Prostate gland (tissue), 2 donors: ENCODE measurements around the gene CNTN4.

Experiments
- POLR2A ChIP-seq: fragments of 450-650 bp; IDR thresholded peaks from one replicate; pipeline ENCODE4 v1.6.1; 2016; ENCODE audit warnings: antibody characterized with exemption, mild to moderate bottlenecking
- POLR2AphosphoS5 ChIP-seq: sonication (generic); formaldehyde crosslinking; IDR thresholded peaks from one replicate; pipeline ENCODE4 v1.6.1; 2017; ENCODE audit warnings: antibody characterized with exemption
- TF ChIP-seq, protein P1 (sequence below), 4 experiments: fragments of 200-600 bp in 2 of 4; fragments of 450-650 bp in 2 of 4; sonication (generic) in 2 of 4; IDR thresholded peaks; 1 replicate in 3 of 4; 2 replicates in 1 of 4; pipeline ENCODE4 v1.5.1; 2016 to 2019; ENCODE audit warnings: antibody characterized with exemption in 4 of 4, mild to moderate bottlenecking in 2 of 4, moderate library complexity in 2 of 4

DNA sequence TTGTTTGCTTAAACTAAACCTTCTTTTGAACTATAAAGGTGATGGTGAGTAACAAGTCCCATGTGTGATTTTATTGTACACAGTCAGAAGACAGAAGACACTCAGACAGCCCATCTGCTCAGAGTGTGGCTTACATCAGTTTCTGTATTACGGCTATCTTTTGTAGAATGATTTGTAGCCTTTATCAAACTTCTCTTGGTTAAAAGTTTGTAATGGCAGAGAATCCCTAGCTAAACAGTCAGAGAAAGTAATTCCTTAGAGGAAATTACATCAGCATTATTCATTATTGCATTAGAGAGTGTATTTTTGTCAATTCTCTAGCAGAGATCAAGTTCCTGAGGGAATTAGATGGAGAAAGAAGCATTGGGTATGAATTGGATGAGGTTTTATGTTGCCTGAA lies 500.8 kb downstream of the CNTN4 start:
- TF ChIP-seq POLR2A (no peak), POLR2AphosphoS5 (no peak)
- TF ChIP-seq, protein P1, sequence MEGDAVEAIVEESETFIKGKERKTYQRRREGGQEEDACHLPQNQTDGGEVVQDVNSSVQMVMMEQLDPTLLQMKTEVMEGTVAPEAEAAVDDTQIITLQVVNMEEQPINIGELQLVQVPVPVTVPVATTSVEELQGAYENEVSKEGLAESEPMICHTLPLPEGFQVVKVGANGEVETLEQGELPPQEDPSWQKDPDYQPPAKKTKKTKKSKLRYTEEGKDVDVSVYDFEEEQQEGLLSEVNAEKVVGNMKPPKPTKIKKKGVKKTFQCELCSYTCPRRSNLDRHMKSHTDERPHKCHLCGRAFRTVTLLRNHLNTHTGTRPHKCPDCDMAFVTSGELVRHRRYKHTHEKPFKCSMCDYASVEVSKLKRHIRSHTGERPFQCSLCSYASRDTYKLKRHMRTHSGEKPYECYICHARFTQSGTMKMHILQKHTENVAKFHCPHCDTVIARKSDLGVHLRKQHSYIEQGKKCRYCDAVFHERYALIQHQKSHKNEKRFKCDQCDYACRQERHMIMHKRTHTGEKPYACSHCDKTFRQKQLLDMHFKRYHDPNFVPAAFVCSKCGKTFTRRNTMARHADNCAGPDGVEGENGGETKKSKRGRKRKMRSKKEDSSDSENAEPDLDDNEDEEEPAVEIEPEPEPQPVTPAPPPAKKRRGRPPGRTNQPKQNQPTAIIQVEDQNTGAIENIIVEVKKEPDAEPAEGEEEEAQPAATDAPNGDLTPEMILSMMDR (IDR thresholded peaks at IDR 0.05) = no peak
